Measurements from ENCODE around the gene CILP. TPM values are rescaled to one million over a fixed set of nuclear protein-coding genes. Genes with fewer than 3 reads are reported as not detected.
"Not testable (repeated sequence)": the region's sequence is repeated elsewhere in the genome, so short reads cannot be mapped to it uniquely, and the experiment has no call there.

Gene CILP
- total RNA-seq: under 1 TPM in 1 of 2 experiments, not detected in 1; 0.04 TPM

GRCh38 chr15:65210770-65211481 is at the start of gene CILP:
Gene CILP, minus strand, starts transcription at chr15:65211473. Its CDS starts 1,718 bp downstream, at chr15:65209755.
- CTCF ChIA-PET: interaction anchor here (0.9 kb wide), 1 partner anchor 14 kb away, joined by 3 read pairs; no protein-coding TSS in a partner anchor
- POLR2A ChIA-PET: interaction anchor here (0.6 kb wide), 1 partner anchor 94 kb away, joined by 4 read pairs; no protein-coding TSS in a partner anchor

DNA sequence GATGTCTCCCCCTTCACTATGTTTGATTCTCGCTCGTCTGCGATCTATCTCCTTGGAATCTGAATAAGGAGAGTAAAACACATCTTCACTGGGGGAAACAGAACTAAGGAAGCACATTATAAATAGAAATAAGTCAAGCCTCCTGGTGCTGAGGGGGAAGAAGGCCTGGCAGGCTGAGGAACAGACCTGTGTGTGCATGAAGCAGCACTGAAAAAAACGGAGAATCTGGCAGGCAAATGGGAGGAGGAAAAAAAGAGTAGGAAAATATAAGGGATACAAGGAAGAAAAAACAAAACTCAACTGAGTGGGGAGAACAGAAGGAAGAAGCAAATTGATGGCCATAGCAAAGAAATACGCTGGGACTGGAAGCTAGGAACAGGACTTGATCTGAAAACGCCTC is 49.7 kb upstream of the CILP start:
- CTCF ChIA-PET: no interaction called here
- POLR2A ChIA-PET: interaction anchor here (0.6 kb wide), 1 partner anchor 998 kb away, joined by 4 read pairs; no protein-coding TSS in a partner anchor

- ChIA-PET POLR2A (no interaction called here), CTCF (no interaction called here)
Observed at GRCh38 chr15:65259367-65259797, 48.1 kb upstream of the CILP start.

DNA sequence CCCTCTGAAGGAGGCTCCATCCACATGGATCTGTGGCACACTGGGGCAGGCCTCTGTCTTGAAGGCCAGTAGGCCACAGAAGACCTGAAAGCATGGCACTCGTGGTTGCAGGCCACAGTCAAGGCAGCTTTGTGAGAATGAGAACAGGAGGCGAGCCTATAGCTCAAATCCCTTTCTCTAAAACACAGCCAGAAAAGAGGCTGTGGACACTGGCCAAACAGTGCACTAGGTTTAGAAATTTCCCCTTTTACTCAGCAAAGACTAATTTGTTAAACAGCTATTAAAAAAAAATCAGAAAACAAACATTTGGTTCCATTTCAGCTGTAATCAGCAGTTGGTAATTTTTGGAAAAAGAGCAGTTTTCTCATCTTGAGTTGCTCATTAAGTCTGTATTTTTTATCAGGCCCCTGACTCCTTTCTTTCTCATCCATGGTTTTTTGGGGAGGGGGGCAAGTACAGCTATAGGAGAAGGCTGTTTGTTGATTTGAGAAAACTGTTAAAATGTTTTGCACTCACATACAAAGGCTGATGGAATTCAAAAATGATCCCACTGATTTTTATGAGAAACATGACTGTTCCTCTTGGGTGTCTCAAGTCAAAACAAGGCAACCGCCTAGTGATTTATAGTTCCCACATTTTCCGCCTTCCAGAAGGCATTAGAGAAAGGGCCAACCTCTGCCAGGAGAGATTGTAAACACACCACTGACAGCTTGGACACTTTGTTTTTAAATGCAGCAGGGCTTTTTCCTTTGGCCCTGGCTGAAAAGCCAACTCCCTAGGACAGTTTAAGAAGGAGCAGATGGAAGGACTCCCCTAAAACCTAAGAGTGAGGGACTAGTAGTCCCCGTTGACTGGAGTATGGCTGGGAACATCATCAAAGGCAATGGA is 47.3 kb upstream of the CILP start:
- ChIA-PET CTCF (interaction anchor here (0.5 kb wide), 1 partner anchor 28 kb away, joined by 4 read pairs; no protein-coding TSS in a partner anchor), POLR2A (no interaction called here)

GRCh38 chr15:65255486-65256140 is 44.3 kb upstream of the CILP start:
- POLR2A ChIA-PET: no interaction called here

GRCh38 chr15:65254758-65255157 is 43.5 kb upstream of the CILP start:
- POLR2A ChIA-PET: no interaction called here
- CTCF ChIA-PET: no interaction called here

More at GRCh38 chr15:65255486-65256140, 44.3 kb upstream of the CILP start:
- CTCF ChIA-PET: no interaction called here

- CTCF ChIA-PET: no interaction called here
- POLR2A ChIA-PET: no interaction called here
Observed at GRCh38 chr15:65254356-65254755, 43.1 kb upstream of the CILP start.

DNA sequence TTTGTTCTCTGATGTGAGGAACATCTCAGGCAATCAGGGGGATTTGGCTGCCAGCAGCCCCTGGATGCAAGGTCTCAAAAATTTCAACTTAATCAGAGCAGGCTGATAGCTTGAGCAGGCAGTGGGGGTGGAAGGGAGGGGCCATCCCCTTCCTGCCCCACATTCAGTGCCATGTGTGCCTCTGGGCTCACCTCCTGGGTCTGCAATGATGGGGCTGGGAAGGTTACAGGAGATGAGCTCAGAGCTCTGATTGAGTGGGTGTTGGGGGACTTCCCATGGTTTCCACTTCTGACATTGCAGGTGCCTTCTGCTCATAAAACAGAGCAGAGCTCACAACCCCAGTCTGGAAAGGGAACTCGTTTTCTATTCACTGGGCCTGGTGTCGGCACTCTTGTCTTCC is 38.4 kb upstream of the CILP start:
- ChIA-PET POLR2A (interaction anchor here (1.1 kb wide), 1 partner anchor 55 kb away, joined by 6 read pairs; the partner anchor contains the start of gene RNU5B-1), CTCF (interaction anchor here (0.7 to 1.0 kb wide), 2 partner anchors 37 to 50 kb away, joined by 3 read pairs; partner anchors contain the start of gene PARP16)

- CTCF ChIA-PET: no interaction called here
- POLR2A ChIA-PET: interaction anchor here (1.1 kb wide), 1 partner anchor 56 kb away, joined by 6 read pairs; the partner anchor contains the start of gene RNU5B-1
Observed at GRCh38 chr15:65248511-65249255, 37.4 kb upstream of the CILP start.

GRCh38 chr15:65246939-65247338 is 35.7 kb upstream of the CILP start:
- POLR2A ChIA-PET: no interaction called here
- CTCF ChIA-PET: no interaction called here

DNA sequence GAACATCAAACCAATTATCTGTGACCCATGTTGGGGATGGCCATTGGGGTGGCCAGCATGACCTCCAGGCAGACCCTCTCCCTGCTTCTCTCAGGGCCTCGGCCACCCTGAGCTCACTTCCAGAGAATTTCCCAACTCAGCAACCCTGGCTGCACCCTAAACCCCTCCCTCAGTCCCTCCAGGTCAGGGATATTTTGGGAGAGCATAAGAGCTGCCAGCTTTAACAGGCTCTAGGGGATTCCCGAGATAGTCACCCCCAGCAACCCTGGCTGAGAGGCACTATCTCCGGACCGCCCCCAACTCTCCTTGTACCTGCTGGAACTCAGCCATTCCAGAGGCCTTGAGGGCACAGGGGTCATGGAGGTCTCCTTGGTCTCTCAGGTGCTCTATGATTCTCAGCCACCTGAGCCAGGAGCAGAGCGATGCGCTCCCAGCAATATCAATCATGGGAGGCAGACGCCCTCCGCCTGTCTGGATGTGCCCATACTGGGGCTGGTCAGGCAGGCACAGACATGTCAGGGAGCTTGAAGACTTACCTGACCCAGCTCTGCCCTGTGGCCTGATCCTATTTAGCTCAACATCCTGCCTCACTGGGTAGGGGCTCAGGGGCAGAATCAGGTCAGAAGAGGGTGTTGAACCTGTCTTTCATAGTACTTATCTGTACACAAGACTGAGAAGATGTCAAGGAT is 34.9 kb upstream of the CILP start:
- POLR2A ChIA-PET: no interaction called here
- CTCF ChIA-PET: interaction anchor here (1.0 kb wide), 1 partner anchor 25 kb away, joined by 3 read pairs; no protein-coding TSS in a partner anchor

DNA sequence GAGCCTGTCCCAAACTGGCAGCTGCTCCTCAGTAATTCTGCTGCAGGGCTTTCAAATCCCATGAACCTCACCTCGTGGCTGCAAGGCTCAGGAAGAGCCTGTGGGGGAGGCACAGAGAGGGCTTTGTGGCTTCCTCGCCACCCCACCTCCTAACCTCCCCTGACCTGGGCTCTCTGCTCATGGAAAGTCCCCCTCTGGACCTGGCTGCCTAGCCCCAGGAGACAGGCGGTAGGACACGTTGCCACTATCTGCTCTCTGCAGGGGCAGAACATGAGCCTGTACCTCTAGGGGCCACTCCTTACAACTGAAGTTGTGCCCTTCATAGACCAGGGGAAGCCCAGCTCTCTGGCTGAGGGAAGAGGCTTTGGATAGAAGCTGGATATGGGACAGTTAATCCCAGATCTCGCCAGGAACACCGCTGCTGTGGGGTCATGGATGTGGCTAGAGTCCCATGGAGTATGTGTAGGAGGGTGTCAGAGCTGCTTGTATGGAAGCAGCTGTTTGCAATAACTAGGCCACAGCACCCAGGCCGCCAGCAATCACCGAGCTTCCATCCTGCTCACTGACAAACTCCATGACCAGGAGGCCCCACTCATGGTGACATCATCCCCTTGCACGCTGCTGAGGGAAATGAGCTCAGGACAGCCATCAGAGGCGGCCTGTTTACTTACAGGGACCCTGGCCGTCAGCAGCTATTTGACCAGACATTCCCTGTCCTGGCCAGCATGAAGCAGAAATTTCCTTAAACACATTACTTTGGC is 34.0 kb upstream of the CILP start:
- ChIA-PET CTCF (interaction anchor here (1.0 kb wide), 1 partner anchor 26 kb away, joined by 3 read pairs; no protein-coding TSS in a partner anchor), POLR2A (interaction anchor here (0.6 kb wide), 1 partner anchor 362 kb away, joined by 3 read pairs; no protein-coding TSS in a partner anchor)

DNA sequence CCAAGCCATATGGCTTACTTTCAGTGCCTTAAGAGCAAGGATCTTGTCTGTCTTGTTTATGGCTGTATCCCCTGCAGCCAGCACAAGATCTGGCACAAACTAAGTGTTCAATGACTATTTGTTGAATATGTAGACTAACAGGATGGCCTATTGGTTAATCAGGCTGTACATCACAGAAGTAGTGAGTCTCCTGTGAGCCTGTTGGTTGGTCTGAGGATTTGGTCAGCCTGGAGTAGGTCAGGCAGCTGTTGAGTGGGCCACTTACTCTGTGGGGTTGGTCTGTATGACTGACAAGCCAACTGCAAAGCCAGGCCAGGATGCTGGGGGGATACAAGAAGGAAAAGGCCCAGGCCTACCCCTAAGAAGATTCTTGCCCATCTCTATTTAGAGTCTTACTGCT is 33.4 kb upstream of the CILP start:
- POLR2A ChIA-PET: interaction anchor here (0.6 kb wide), 1 partner anchor 362 kb away, joined by 3 read pairs; no protein-coding TSS in a partner anchor
- CTCF ChIA-PET: no interaction called here

- CTCF ChIA-PET: not testable (repeated sequence)
- POLR2A ChIA-PET: interaction anchor here (0.5 to 0.7 kb wide), 2 partner anchors 19 to 294 kb away, joined by 3 to 8 read pairs; partner anchors contain the start of gene HACD3
Observed at GRCh38 chr15:65236443-65236842, 25.2 kb upstream of the CILP start.

DNA sequence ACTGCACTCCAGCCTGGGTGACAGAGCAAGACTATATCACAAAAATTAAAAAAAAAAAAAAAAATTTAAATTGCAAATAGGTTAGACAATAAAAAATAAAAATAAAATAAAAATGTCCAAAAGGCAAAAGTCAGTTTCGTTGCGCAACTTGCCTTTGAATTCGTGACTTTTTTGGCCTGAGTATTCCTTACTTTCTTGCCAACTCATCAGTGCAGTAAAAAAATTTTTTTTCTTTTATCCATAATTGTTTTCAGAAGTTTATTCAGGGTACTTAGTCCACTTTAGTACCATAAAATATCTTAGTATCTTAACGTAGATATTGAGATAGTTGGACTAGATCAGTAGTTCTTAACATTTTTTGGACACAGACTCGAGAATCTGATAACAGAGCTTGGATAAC is 22.4 kb upstream of the CILP start:
- POLR2A ChIA-PET: no interaction called here
- CTCF ChIA-PET: interaction anchor here (0.5 kb wide), 1 partner anchor 48 kb away, joined by 3 read pairs; no protein-coding TSS in a partner anchor

DNA sequence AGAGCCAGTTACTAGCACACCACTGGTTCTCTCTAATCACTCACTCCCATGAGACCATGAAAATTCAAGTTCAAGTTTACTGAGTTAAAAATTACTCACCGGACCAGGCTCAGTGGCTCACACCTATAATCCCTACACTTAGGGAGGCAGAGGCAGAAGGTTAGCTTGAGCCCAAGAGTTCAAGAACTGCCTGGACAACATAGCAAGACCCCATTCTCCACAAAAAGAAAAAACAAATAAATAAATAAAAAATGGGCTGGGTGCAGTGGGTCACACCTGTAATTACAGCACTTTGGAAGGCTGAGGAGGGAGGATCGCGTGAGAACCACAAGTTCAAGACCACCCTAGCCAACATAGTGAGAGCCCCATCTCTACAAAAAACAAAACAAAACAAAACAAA is 21.2 kb upstream of the CILP start:
- CTCF ChIA-PET: interaction anchor here (1.0 kb wide), 1 partner anchor 65 kb away, joined by 4 read pairs; no protein-coding TSS in a partner anchor
- POLR2A ChIA-PET: no interaction called here

DNA sequence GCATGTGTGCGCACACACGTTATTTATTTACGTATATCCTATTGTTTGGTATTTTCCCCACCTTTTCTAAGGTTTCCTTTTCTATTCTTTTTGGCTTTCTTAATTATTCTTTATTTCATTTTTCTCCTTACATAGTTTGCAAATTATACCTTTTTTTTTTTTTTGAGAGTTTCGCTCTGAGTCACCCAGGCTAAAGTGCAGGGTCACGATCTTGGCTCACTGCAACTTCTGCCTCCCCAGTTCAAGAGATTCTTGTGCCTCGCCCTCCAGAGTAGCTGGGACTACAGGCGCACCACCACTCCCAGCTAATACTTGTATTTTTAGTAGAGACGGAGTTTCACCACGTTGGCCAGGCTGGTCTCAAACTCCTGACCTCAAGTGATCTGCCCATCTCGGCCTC is 20.0 kb upstream of the CILP start:
- ChIA-PET POLR2A (no interaction called here), CTCF (interaction anchor here (1.0 kb wide), 1 partner anchor 66 kb away, joined by 4 read pairs; no protein-coding TSS in a partner anchor)
